IMR-90 (cell line): Measurements from ENCODE around the gene PLXNA4.

Experiments used
- BHLHE40 ChIP-seq: fragments of 150-350 bp; IDR thresholded peaks from 2 replicates; pipeline ENCODE4 v1.6.1; 2016; ENCODE audit warnings: mild to moderate bottlenecking, low read depth, low read length
- CEBPB ChIP-seq: IDR thresholded peaks from 2 replicates; pipeline ENCODE4 v1.6.1; 2012; ENCODE audit warnings: low read depth, low read length, improper control_type of control experiment
- CHD1 ChIP-seq: IDR thresholded peaks from 2 replicates; pipeline ENCODE4 v1.6.1; 2012; ENCODE audit warnings: low read depth, low read length, improper control_type of control experiment
- MAFK ChIP-seq: IDR thresholded peaks from 2 replicates; pipeline ENCODE4 v1.6.1; 2012; ENCODE audit warnings: low read depth, low read length, improper control_type of control experiment
- MAZ ChIP-seq: IDR thresholded peaks from 2 replicates; pipeline ENCODE4 v1.6.1; 2012; ENCODE audit warnings: low read depth, mild to moderate bottlenecking, low read length, improper control_type of control experiment, moderate library complexity, borderline replicate concordance
- MXI1 ChIP-seq: IDR thresholded peaks from 2 replicates; pipeline ENCODE4 v1.6.1; 2012; ENCODE audit warnings: low read depth, mild to moderate bottlenecking, low read length, moderate library complexity, borderline replicate concordance
- POLR2A ChIP-seq: IDR thresholded peaks from 2 replicates; pipeline ENCODE4 v1.6.1; 2012; ENCODE audit warnings: mild to moderate bottlenecking, low read depth, low read length
- RAD21 ChIP-seq: IDR thresholded peaks from 2 replicates; pipeline ENCODE4 v1.6.1; 2012; ENCODE audit warnings: low read length, improper control_type of control experiment
- RCOR1 ChIP-seq: IDR thresholded peaks from 2 replicates; pipeline ENCODE4 v1.6.1; 2012; ENCODE audit warnings: mild to moderate bottlenecking, low read length, improper control_type of control experiment; ENCODE audit not compliant: insufficient replicate concordance
- RFX5 ChIP-seq: IDR thresholded peaks from 2 replicates; pipeline ENCODE4 v1.8.0; 2012; ENCODE audit warnings: low read depth, mild to moderate bottlenecking, low read length, moderate library complexity
- SMC3 ChIP-seq: fragments of 150-350 bp; IDR thresholded peaks from 2 replicates; pipeline ENCODE4 v1.6.1; 2016; ENCODE audit warnings: low read depth, mild to moderate bottlenecking, antibody characterized with exemption, low read length, moderate library complexity
- USF2 ChIP-seq: fragments of 150-350 bp; IDR thresholded peaks from 2 replicates; pipeline ENCODE4 v1.6.1; 2017; ENCODE audit warnings: mild to moderate bottlenecking, antibody characterized with exemption, low read length, low read depth
- TF ChIP-seq, protein P1 (sequence below): conservative IDR thresholded peaks from 2 replicates; pipeline ENCODE4 v1.5.1; 2012; ENCODE audit warnings: mild to moderate bottlenecking, low read depth, low read length, improper control_type of control experiment
- TF ChIP-seq, protein P2 (sequence below): fragments of 150-350 bp; IDR thresholded peaks from 2 replicates; pipeline ENCODE4 v1.6.1; 2016; ENCODE audit warnings: low read depth, mild to moderate bottlenecking, low read length, moderate library complexity, borderline replicate concordance

GRCh38 chr7:132102391-132102790 lies 473.9 kb downstream of the PLXNA4 start:
- TF ChIP-seq, protein P1, sequence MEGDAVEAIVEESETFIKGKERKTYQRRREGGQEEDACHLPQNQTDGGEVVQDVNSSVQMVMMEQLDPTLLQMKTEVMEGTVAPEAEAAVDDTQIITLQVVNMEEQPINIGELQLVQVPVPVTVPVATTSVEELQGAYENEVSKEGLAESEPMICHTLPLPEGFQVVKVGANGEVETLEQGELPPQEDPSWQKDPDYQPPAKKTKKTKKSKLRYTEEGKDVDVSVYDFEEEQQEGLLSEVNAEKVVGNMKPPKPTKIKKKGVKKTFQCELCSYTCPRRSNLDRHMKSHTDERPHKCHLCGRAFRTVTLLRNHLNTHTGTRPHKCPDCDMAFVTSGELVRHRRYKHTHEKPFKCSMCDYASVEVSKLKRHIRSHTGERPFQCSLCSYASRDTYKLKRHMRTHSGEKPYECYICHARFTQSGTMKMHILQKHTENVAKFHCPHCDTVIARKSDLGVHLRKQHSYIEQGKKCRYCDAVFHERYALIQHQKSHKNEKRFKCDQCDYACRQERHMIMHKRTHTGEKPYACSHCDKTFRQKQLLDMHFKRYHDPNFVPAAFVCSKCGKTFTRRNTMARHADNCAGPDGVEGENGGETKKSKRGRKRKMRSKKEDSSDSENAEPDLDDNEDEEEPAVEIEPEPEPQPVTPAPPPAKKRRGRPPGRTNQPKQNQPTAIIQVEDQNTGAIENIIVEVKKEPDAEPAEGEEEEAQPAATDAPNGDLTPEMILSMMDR = no peak
- TF ChIP-seq POLR2A = no peak
- no peak for TF ChIP-seq MXI1
- no peak for TF ChIP-seq RCOR1
- no peak for TF ChIP-seq RFX5
- TF ChIP-seq, protein P2, sequence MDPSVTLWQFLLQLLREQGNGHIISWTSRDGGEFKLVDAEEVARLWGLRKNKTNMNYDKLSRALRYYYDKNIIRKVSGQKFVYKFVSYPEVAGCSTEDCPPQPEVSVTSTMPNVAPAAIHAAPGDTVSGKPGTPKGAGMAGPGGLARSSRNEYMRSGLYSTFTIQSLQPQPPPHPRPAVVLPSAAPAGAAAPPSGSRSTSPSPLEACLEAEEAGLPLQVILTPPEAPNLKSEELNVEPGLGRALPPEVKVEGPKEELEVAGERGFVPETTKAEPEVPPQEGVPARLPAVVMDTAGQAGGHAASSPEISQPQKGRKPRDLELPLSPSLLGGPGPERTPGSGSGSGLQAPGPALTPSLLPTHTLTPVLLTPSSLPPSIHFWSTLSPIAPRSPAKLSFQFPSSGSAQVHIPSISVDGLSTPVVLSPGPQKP = no peak
- TF ChIP-seq RAD21 = no peak
- TF ChIP-seq USF2 = no peak
- TF ChIP-seq MAZ = no peak
- TF ChIP-seq CEBPB = no peak
- TF ChIP-seq MAFK = no peak
- no peak for TF ChIP-seq CHD1
- TF ChIP-seq BHLHE40 = no peak
- no peak for TF ChIP-seq SMC3
